K562 (cell line): Measurements from ENCODE around the gene NACA. TPM values are rescaled to one million over a fixed set of nuclear protein-coding genes. Genes with fewer than 3 reads are reported as not detected.

Experiments
- ATAC-seq: fragments of 200-7000 bp; cut with Tn5 transposase; 3 replicates; pipeline ENCODE4 v1.9.1; 2020; ENCODE audit warnings: moderate library complexity
- BruUV-seq: library from RNA; stranded (reverse); fragments of 400-500 nt; replicated peaks from 2 replicates; lab custom pipeline; 2021; lab: Mats Ljungman, UMichigan
- CTCF ChIA-PET: fragments of 300-600 bp; formaldehyde crosslinking; extraction: SDS; loops from one replicate; lab custom pipeline; 2021; ENCODE audit warnings: low intra/inter-chr PET ratio; lab: Yijun Ruan, JAX
- POLR2A ChIA-PET: fragments of 300-600, 350-650 bp; sonication (Branson Sonifier 250); formaldehyde crosslinking; extraction: SDS; loops from one replicate; lab custom pipeline; 2021; ENCODE audit warnings: antibody characterized with exemption, inconsistent platforms; lab: Yijun Ruan, JAX
- DNase-seq, 4 experiments: peaks; one replicate each; pipeline versions ENCODE4 v3.0.0 to v3.0.0-alpha.2; 2011 to 2018; ENCODE audit warnings: low spot score in 3 of 4, mixed read lengths in 3 of 4; ENCODE audit errors: extremely low read depth in 1 of 4
- FAIRE-seq: peaks from 2 replicates; lab custom pipeline; 2011; peaks lifted over from hg19 to GRCh38; lab: Jason Lieb, UNC
- H2AFZ ChIP-seq: 2 replicates; pipeline ENCODE4 v1.6.0; 2011; ENCODE audit warnings: low read depth, low read length, control low read depth, inconsistent platforms
- H3K27ac ChIP-seq: fragments of 200-600 bp; 3 replicates; pipeline ENCODE4 v1.8.0; 2011; ENCODE audit warnings: low read depth, mild to moderate bottlenecking, control low read depth, inconsistent platforms, low read length, moderate library complexity, mixed read lengths; ENCODE audit errors: extremely low read depth
- H3K27me3 ChIP-seq, 2 experiments: fragments of 300-600 bp in 1 of 2; 2 replicates in 1 of 2; 3 replicates in 1 of 2; pipeline versions ENCODE4 v1.6.0 to v1.8.0; 2011; ENCODE audit warnings: inconsistent platforms in 2 of 2, low read length in 2 of 2, mild to moderate bottlenecking in 1 of 2, mixed read lengths in 1 of 2, moderate library complexity in 1 of 2; ENCODE audit not compliant: control insufficient read depth in 2 of 2, insufficient read depth in 2 of 2
- H3K36me3 ChIP-seq: fragments of 300-600 bp; 3 replicates; pipeline ENCODE4 v1.8.0; 2011; ENCODE audit warnings: mild to moderate bottlenecking, low read length, inconsistent platforms; ENCODE audit not compliant: control insufficient read depth, insufficient read depth
- H3K4me1 ChIP-seq, 2 experiments: fragments of 200-600 bp in 1 of 2; replicated peaks in 1 of 2; 2 replicates in 1 of 2; 3 replicates in 1 of 2; pipeline versions ENCODE4 v1.5.1 to v1.8.0; 2011; ENCODE audit warnings: inconsistent platforms in 2 of 2, low read length in 2 of 2, mild to moderate bottlenecking in 1 of 2, mixed read lengths in 1 of 2, moderate library complexity in 1 of 2; ENCODE audit not compliant: control insufficient read depth in 2 of 2, insufficient read depth in 2 of 2
- H3K4me2 ChIP-seq: 2 replicates; pipeline ENCODE4 v1.6.1; 2011; ENCODE audit warnings: low read length, control low read depth, inconsistent platforms, mixed read lengths; ENCODE audit not compliant: insufficient read depth
- H3K4me3 ChIP-seq: fragments of 200-600 bp; sonication (generic), shearing (Covaris generic); 2 replicates; pipeline ENCODE4 v1.5.1; 2016; ENCODE audit warnings: control low read depth, inconsistent platforms
- H3K79me2 ChIP-seq: fragments of 200-600 bp; 3 replicates; pipeline ENCODE4 v1.8.0; 2011; ENCODE audit warnings: low read length, inconsistent platforms; ENCODE audit not compliant: control insufficient read depth, insufficient read depth
- H3K9ac ChIP-seq, 2 experiments: 2 replicates each; pipeline versions ENCODE4 v1.6.0 to v1.6.1; 2011; ENCODE audit warnings: low read depth in 2 of 2, low read length in 2 of 2, control low read depth in 1 of 2, inconsistent platforms in 1 of 2, mild to moderate bottlenecking in 1 of 2, mixed read lengths in 1 of 2; ENCODE audit not compliant: insufficient read depth in 1 of 2
- H3K9me1 ChIP-seq: one replicate; pipeline ENCODE4 v1.6.0; 2011; ENCODE audit warnings: inconsistent platforms, mild to moderate bottlenecking, low read length, moderate library complexity; ENCODE audit not compliant: control insufficient read depth, insufficient read depth
- H3K9me3 ChIP-seq: replicated peaks from 2 replicates; pipeline ENCODE4 v1.5.1; 2011; ENCODE audit warnings: low read depth, low read length, inconsistent platforms; ENCODE audit not compliant: control insufficient read depth, insufficient read depth
- H4K20me1 ChIP-seq: replicated peaks from 2 replicates; pipeline ENCODE4 v1.6.1; 2011; ENCODE audit warnings: low read length, inconsistent platforms, mixed read lengths; ENCODE audit not compliant: control insufficient read depth, insufficient read depth
- HDGF ChIP-seq: fragments of 450-650 bp; IDR thresholded peaks from 2 replicates; pipeline ENCODE4 v1.6.1; 2016
- HNRNPH1 ChIP-seq: fragments of 200-400 bp; formaldehyde crosslinking; optimal IDR thresholded peaks from 2 replicates; pipeline ENCODE3; 2017; ENCODE audit warnings: low read depth, mild to moderate bottlenecking, low read length, moderate library complexity
- MCM7 ChIP-seq, 2 experiments: fragments of 450-650 bp; IDR thresholded peaks; 2 replicates each; pipeline ENCODE4 v1.6.1; 2016 to 2018
- MEIS2 ChIP-seq: fragments of 450-650 bp; IDR thresholded peaks from 2 replicates; pipeline ENCODE4 v1.6.1; 2014; ENCODE audit warnings: mild to moderate bottlenecking; ENCODE audit not compliant: partially characterized antibody
- RBBP5 ChIP-seq: fragments of 200-600 bp; sonication (generic); IDR thresholded peaks from 2 replicates; pipeline ENCODE4 v1.6.1; 2012; ENCODE audit warnings: borderline replicate concordance, mild to moderate bottlenecking, low read length, control low read depth, inconsistent platforms; ENCODE audit not compliant: insufficient read depth, poor library complexity, severe bottlenecking
- RFX7 ChIP-seq: fragments of 250-450 bp; sonication (Bioruptor Pico); IDR thresholded peaks from 2 replicates; pipeline ENCODE4 v1.5.1; 2021; ENCODE audit warnings: mild to moderate bottlenecking
- SMAD1 ChIP-seq: fragments of 150-350 bp; IDR thresholded peaks from 2 replicates; pipeline ENCODE4 v1.6.1; 2014; ENCODE audit warnings: low read length, low read depth; ENCODE audit not compliant: partially characterized antibody
- TBL1XR1 ChIP-seq, 2 experiments: IDR thresholded peaks; 2 replicates each; pipeline ENCODE4 v1.6.1; 2012; ENCODE audit warnings: improper control_type of control experiment in 2 of 2, low read length in 2 of 2, mild to moderate bottlenecking in 1 of 2
- ZNF146 ChIP-seq: IDR thresholded peaks from one replicate; pipeline ENCODE4 v1.6.1; 2018; ENCODE audit warnings: missing compliant biosample characterization; ENCODE audit not compliant: unreplicated experiment
- WGBS: fragments of 100-300 bp; shearing (Covaris generic); methylation state at CpG from one replicate; pipeline ENCODE4 v1.1.6; 2016; ENCODE audit warnings: low coverage, mixed read lengths; ENCODE audit not compliant: insufficient coverage; ENCODE audit errors: missing lambda C conversion rate; 5-methylcytosine and 5-hydroxymethylcytosine counted together
- in situ Hi-C: fragments of 300-500 bp; cut with MboI; formaldehyde crosslinking; loops from 4 replicates; pipeline ENCODE4 v1.15.0; 2018; ENCODE audit warnings: inconsistent platforms, mixed read lengths
- intact Hi-C: fragments of 100-400 bp; cut with micrococcal nuclease; formaldehyde crosslinking; loops from 2 replicates; pipeline ENCODE4 v1.14.2; 2022
- polyA plus RNA-seq, 8 experiments: library from polyadenylated mRNA; depleted of rRNA in 4 of 8; stranded (reverse) in 5 of 8; unstranded in 3 of 8; fragments of >200 nt; fragmentation: Nextera tagmentation in 2 of 8; fragmentation: Illumina TruSeq in 1 of 8; extraction: Ambion mirVana in 2 of 8; extraction: Trizol in 1 of 8; gene quantifications; 2 replicates each; pipeline versions ENCODE4 v1.2.1 to v1.2.3, GENCODE V29; 2011 to 2014; ENCODE audit warnings: inconsistent platforms in 1 of 8, missing spikeins in 1 of 8
- total RNA-seq, 7 experiments: library from RNA; depleted of rRNA in 6 of 7; stranded (reverse); fragments of >200 nt in 6 of 7; fragmentation: Illumina TruSeq in 2 of 7; extraction: Trizol in 2 of 7; gene quantifications; 2 replicates each; pipeline versions ENCODE4 v1.2.1 to v1.2.3, GENCODE V29; 2011 to 2021; ENCODE audit warnings: low replicate concordance in 1 of 7
- TF ChIP-seq, protein P1 (sequence below), 3 experiments: fragments of 200-800 bp in 1 of 3; sonication (Bioruptor generic) in 1 of 3; sonication (generic) in 1 of 3; formaldehyde crosslinking in 1 of 3; IDR thresholded peaks; 2 replicates each; pipeline versions ENCODE4 v1.6.1 to v1.8.0; 2016 to 2022; ENCODE audit warnings: mild to moderate bottlenecking in 2 of 3, missing compliant biosample characterization in 2 of 3, missing genetic modification characterization in 2 of 3, missing genetic modification reagents in 1 of 3
- TF ChIP-seq, protein P2 (sequence below): fragments of 200-600 bp; sonication (generic); IDR thresholded peaks from one replicate; pipeline ENCODE4 v1.6.1; 2012; ENCODE audit warnings: mild to moderate bottlenecking, low read depth, low read length, inconsistent platforms

NACA gene
- total and polyA plus RNA-seq, 9 of the 15 experiments (the other 6 are each of a cell fraction or from before 2014, with no cell fraction given) = 1,030 to 2,416 (median 1,645) TPM

DNA sequence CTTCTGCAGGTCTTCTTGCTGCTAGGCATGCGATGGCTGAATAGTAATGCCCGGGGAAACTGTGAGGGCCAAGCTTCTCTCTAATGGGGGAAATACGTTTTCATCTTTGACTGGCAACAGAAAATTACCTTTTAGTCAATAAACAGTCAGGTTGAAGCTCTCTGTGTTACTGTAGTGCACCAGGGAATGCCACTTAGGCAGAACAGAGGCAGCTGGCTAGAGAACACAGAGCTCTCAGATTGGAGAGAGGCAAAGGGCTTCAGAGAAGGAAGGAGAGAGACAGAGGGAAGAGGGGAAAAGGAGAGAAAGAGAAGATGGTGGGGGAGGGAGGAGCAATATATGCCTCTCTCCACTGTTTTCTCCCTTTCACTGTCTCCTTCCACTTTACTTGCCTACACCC lies 44.8 kb upstream of the NACA start:
- DNase-seq (no peak), ATAC-seq (peak; percentile 30; the same call in 2 of the 3 replicates), FAIRE-seq (no peak)
- intact Hi-C loops (no loop called here), in situ Hi-C loops (no loop called here)
- no peak overlapping the region for H3K4me2 ChIP-seq
- ChIA-PET CTCF (no interaction called here), POLR2A (interaction anchor here (0.6 to 0.8 kb wide), 4 partner anchors 8 to 46 kb away, joined by 3 to 5 read pairs (median 4); no protein-coding TSS in a partner anchor)
- no peak overlapping the region for H3K4me3 ChIP-seq
- no peaks in the 10 kb centered on the region for H3K79me2 ChIP-seq
- H3K4me1 ChIP-seq = no peaks in the 10 kb centered on the region; a peak in 1 of 5 replicates
- no peak overlapping the region for H3K9ac ChIP-seq
- H3K27me3 ChIP-seq = no peaks in the 10 kb centered on the region
- no peaks in the 10 kb centered on the region for H4K20me1 ChIP-seq
- H3K36me3 ChIP-seq = no peaks in the 10 kb centered on the region
- no peaks in the 10 kb centered on the region for H3K9me1 ChIP-seq
- H2AFZ ChIP-seq = peak overlapping the region; percentile 11; the same call in 1 of the 2 replicates
- no TSS peak for BruUV-seq
- H3K27ac ChIP-seq = no peak overlapping the region
- 55% methylated on average over 3 of the region's 3 CpGs for WGBS
- no peaks in the 10 kb centered on the region for H3K9me3 ChIP-seq
- TF ChIP-seq MEIS2 (no peak), RBBP5 (no peak), HDGF (no peak), TBL1XR1 (IDR thresholded peaks at IDR 0.05; ENCODE audit: low read length in 2 of 2) (no peak), HNRNPH1 (no peak), MCM7 (IDR thresholded peaks at IDR 0.05) (no peak), SMAD1 (no peak), RFX7 (CRISPR knock-in tag) (no peak), ZNF146 (CRISPR knock-in tag) (no peak)
- TF ChIP-seq, protein P1, sequence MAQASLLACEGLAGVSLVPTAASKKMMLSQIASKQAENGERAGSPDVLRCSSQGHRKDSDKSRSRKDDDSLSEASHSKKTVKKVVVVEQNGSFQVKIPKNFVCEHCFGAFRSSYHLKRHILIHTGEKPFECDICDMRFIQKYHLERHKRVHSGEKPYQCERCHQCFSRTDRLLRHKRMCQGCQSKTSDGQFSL (CRISPR knock-in tag; IDR thresholded peaks at IDR 0.05) = no peak
- TF ChIP-seq, protein P1 (tag; IDR thresholded peaks at IDR 0.05) = no peak
- TF ChIP-seq, protein P2, sequence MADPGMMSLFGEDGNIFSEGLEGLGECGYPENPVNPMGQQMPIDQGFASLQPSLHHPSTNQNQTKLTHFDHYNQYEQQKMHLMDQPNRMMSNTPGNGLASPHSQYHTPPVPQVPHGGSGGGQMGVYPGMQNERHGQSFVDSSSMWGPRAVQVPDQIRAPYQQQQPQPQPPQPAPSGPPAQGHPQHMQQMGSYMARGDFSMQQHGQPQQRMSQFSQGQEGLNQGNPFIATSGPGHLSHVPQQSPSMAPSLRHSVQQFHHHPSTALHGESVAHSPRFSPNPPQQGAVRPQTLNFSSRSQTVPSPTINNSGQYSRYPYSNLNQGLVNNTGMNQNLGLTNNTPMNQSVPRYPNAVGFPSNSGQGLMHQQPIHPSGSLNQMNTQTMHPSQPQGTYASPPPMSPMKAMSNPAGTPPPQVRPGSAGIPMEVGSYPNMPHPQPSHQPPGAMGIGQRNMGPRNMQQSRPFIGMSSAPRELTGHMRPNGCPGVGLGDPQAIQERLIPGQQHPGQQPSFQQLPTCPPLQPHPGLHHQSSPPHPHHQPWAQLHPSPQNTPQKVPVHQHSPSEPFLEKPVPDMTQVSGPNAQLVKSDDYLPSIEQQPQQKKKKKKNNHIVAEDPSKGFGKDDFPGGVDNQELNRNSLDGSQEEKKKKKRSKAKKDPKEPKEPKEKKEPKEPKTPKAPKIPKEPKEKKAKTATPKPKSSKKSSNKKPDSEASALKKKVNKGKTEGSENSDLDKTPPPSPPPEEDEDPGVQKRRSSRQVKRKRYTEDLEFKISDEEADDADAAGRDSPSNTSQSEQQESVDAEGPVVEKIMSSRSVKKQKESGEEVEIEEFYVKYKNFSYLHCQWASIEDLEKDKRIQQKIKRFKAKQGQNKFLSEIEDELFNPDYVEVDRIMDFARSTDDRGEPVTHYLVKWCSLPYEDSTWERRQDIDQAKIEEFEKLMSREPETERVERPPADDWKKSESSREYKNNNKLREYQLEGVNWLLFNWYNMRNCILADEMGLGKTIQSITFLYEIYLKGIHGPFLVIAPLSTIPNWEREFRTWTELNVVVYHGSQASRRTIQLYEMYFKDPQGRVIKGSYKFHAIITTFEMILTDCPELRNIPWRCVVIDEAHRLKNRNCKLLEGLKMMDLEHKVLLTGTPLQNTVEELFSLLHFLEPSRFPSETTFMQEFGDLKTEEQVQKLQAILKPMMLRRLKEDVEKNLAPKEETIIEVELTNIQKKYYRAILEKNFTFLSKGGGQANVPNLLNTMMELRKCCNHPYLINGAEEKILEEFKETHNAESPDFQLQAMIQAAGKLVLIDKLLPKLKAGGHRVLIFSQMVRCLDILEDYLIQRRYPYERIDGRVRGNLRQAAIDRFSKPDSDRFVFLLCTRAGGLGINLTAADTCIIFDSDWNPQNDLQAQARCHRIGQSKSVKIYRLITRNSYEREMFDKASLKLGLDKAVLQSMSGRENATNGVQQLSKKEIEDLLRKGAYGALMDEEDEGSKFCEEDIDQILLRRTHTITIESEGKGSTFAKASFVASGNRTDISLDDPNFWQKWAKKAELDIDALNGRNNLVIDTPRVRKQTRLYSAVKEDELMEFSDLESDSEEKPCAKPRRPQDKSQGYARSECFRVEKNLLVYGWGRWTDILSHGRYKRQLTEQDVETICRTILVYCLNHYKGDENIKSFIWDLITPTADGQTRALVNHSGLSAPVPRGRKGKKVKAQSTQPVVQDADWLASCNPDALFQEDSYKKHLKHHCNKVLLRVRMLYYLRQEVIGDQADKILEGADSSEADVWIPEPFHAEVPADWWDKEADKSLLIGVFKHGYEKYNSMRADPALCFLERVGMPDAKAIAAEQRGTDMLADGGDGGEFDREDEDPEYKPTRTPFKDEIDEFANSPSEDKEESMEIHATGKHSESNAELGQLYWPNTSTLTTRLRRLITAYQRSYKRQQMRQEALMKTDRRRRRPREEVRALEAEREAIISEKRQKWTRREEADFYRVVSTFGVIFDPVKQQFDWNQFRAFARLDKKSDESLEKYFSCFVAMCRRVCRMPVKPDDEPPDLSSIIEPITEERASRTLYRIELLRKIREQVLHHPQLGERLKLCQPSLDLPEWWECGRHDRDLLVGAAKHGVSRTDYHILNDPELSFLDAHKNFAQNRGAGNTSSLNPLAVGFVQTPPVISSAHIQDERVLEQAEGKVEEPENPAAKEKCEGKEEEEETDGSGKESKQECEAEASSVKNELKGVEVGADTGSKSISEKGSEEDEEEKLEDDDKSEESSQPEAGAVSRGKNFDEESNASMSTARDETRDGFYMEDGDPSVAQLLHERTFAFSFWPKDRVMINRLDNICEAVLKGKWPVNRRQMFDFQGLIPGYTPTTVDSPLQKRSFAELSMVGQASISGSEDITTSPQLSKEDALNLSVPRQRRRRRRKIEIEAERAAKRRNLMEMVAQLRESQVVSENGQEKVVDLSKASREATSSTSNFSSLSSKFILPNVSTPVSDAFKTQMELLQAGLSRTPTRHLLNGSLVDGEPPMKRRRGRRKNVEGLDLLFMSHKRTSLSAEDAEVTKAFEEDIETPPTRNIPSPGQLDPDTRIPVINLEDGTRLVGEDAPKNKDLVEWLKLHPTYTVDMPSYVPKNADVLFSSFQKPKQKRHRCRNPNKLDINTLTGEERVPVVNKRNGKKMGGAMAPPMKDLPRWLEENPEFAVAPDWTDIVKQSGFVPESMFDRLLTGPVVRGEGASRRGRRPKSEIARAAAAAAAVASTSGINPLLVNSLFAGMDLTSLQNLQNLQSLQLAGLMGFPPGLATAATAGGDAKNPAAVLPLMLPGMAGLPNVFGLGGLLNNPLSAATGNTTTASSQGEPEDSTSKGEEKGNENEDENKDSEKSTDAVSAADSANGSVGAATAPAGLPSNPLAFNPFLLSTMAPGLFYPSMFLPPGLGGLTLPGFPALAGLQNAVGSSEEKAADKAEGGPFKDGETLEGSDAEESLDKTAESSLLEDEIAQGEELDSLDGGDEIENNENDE = no peak
